ENCODE results near the gene RPLP2.

The RPLP2 gene

GRCh38 chr11:825366-826226 is 15.8 kb downstream of the RPLP2 start:
- ATAC-seq = no peak

- no peak for ATAC-seq
These were observed 16.5 kb downstream of the RPLP2 start for GRCh38 chr11:826227-826621.

GRCh38 chr11:826836-827145 is 17.0 kb downstream of the RPLP2 start:
- ATAC-seq = no peak

- no peak for ATAC-seq
These were observed 17.6 kb downstream of the RPLP2 start for GRCh38 chr11:827146-827896.

GRCh38 chr11:827897-828192 is 18.1 kb downstream of the RPLP2 start, which contains the start of gene CRACR2B:
TSS of gene CRACR2B (plus strand) at chr11:827919. CDS start at chr11:828608, 689 bp downstream.
- no peak for ATAC-seq

- no peak for ATAC-seq
These were observed 18.9 kb downstream of the RPLP2 start for GRCh38 chr11:828506-829175.

- no peak for ATAC-seq
These were observed 19.5 kb downstream of the RPLP2 start for GRCh38 chr11:829176-829846.

GRCh38 chr11:829847-830294 is 20.1 kb downstream of the RPLP2 start:
- peak in 1 of 2 donors; percentile 3 for ATAC-seq

- peak; percentile 52 to 53 for ATAC-seq
These were observed 20.7 kb downstream of the RPLP2 start for GRCh38 chr11:830295-831117.

- no peak for ATAC-seq
These were observed 21.5 kb downstream of the RPLP2 start for GRCh38 chr11:831118-831864.

GRCh38 chr11:831961-832528 is 22.3 kb downstream of the RPLP2 start:
- ATAC-seq = no peak

GRCh38 chr11:832529-833113 is 22.9 kb downstream of the RPLP2 start, which contains the start of gene CD151:
TSS of gene CD151 (plus strand) at chr11:832952. CDS start at chr11:836070, 3,118 bp downstream.
- peak; percentile 50 to 62 for ATAC-seq

- ATAC-seq = peak; percentile 20 to 22
These were observed 23.5 kb downstream of the RPLP2 start for GRCh38 chr11:833114-833791.

- ATAC-seq = no peak
These were observed 24.1 kb downstream of the RPLP2 start for GRCh38 chr11:833849-834311.

GRCh38 chr11:834371-835316 is 24.9 kb downstream of the RPLP2 start:
- ATAC-seq = no peak

- ATAC-seq = no peak
These were observed 26.5 kb downstream of the RPLP2 start for GRCh38 chr11:836274-836673.

GRCh38 chr11:836700-837099 is 26.9 kb downstream of the RPLP2 start:
- ATAC-seq = no peak

- ATAC-seq = no peak
These were observed 27.6 kb downstream of the RPLP2 start for GRCh38 chr11:837189-837989.

Data from activated CD4-positive, CD25-positive, alpha-beta regulatory T cell treated with anti-CD3 and anti-CD28 coated beads, Interleukin-2, amount 50 U/mL, for 24 hours (primary cell).